ENCODE data around the gene UNC5CL. TPM values are rescaled to one million over a fixed set of nuclear protein-coding genes. Genes with fewer than 3 reads are reported as not detected.

Gene UNC5CL
- total RNA-seq = 3.0 TPM

GRCh38 chr6:41039060-41039998 is at the start of gene UNC5CL:
Gene UNC5CL, minus strand, starts transcription at chr6:41039221. Its CDS starts 4,147 bp downstream, at chr6:41035074.
- DNase-seq = no peak

GRCh38 chr6:41088451-41088850 is 49.4 kb upstream of the UNC5CL start:
- no peak for DNase-seq

GRCh38 chr6:41085182-41085581 is 46.2 kb upstream of the UNC5CL start:
- DNase-seq = no peak

- DNase-seq = no peak
These were observed 44.1 kb upstream of the UNC5CL start for GRCh38 chr6:41083072-41083471.

- no peak for DNase-seq
These were observed 41.6 kb upstream of the UNC5CL start for GRCh38 chr6:41080621-41081020.

- no peak for DNase-seq
These were observed 40.1 kb upstream of the UNC5CL start for GRCh38 chr6:41079080-41079479.

- DNase-seq = no peak
These were observed 39.1 kb upstream of the UNC5CL start for GRCh38 chr6:41078101-41078500.

GRCh38 chr6:41077536-41077935 is 38.5 kb upstream of the UNC5CL start:
- no peak for DNase-seq

GRCh38 chr6:41075651-41076626 is 36.9 kb upstream of the UNC5CL start:
- DNase-seq = no peak

GRCh38 chr6:41074692-41075436 is 35.8 kb upstream of the UNC5CL start:
- no peak for DNase-seq

GRCh38 chr6:41073968-41074691 is 35.1 kb upstream of the UNC5CL start:
- no peak for DNase-seq

- peak; percentile 94 for DNase-seq
These were observed 34.4 kb upstream of the UNC5CL start for GRCh38 chr6:41073203-41073967.

- no peak for DNase-seq
These were observed 33.8 kb upstream of the UNC5CL start, which contains the start of gene NFYA for GRCh38 chr6:41072836-41073202. Gene NFYA, plus strand, starts transcription at chr6:41072974. Its CDS starts 6,116 bp downstream, at chr6:41079090.

GRCh38 chr6:41071923-41072835 is 33.2 kb upstream of the UNC5CL start, which contains the start of gene OARD1:
Gene OARD1, minus strand, starts transcription at chr6:41072356. Its CDS starts 722 bp downstream, at chr6:41071634.
- DNase-seq = peak; percentile 100

- DNase-seq = no peak
These were observed 32.5 kb upstream of the UNC5CL start for GRCh38 chr6:41071501-41071922.

- peak; percentile 93 for DNase-seq
These were observed 27.9 kb upstream of the UNC5CL start for GRCh38 chr6:41066867-41067304.

GRCh38 chr6:41065550-41066026 is 26.6 kb upstream of the UNC5CL start:
- no peak for DNase-seq

GRCh38 chr6:41064841-41065240 is 25.8 kb upstream of the UNC5CL start:
- DNase-seq = no peak

GRCh38 chr6:41063884-41064285 is 24.9 kb upstream of the UNC5CL start:
- peak; percentile 64 for DNase-seq

Measured in tongue (tissue), 2 donors.